GM12878 (cell line): ENCODE data around the gene MLIP. TPM values are rescaled to one million over a fixed set of nuclear protein-coding genes. Genes with fewer than 3 reads are reported as not detected.

Experiments used
- ATAC-seq: fragments of 200-7000 bp; cut with Tn5 transposase; 3 replicates; pipeline ENCODE4 v1.9.1; 2020; ENCODE audit warnings: mild to moderate bottlenecking, moderate library complexity
- BruUV-seq: library from RNA; stranded (reverse); fragments of 400-500 nt; replicated peaks from 2 replicates; lab custom pipeline; 2021; lab: Mats Ljungman, UMichigan
- CTCF ChIA-PET: fragments of 300-600 bp; sonication (Branson Sonifier 250); formaldehyde crosslinking; extraction: SDS; loops from one replicate; lab custom pipeline; 2021; ENCODE audit warnings: inconsistent platforms; lab: Yijun Ruan, JAX
- POLR2A ChIA-PET: fragments of 350-600 bp; formaldehyde crosslinking; extraction: SDS; loops from one replicate; lab custom pipeline; 2021; ENCODE audit warnings: inconsistent platforms; lab: Charles Lee
- RAD21 ChIA-PET: fragments of 300-600 bp; sonication (Branson Sonifier 250); formaldehyde crosslinking; loops from one replicate; lab custom pipeline; 2023; ENCODE audit warnings: antibody characterized with exemption; ENCODE audit not compliant: unreplicated experiment; lab: Charles Lee
- SMC1A ChIA-PET: fragments of 300-600 bp; sonication (Branson Sonifier 250); formaldehyde crosslinking; loops from one replicate; lab custom pipeline; 2023; ENCODE audit not compliant: unreplicated experiment, uncharacterized antibody; lab: Charles Lee
- DNase-seq: peaks from one replicate; pipeline ENCODE4 v3.0.0-alpha.2; 2011; ENCODE audit warnings: low read depth, low spot score
- FAIRE-seq: peaks from 3 replicates; lab custom pipeline; 2011; peaks lifted over from hg19 to GRCh38; lab: Jason Lieb, UNC
- H2AFZ ChIP-seq: 2 replicates; pipeline ENCODE4 v1.6.0; 2011; ENCODE audit warnings: low read depth, low read length, control low read depth; ENCODE audit not compliant: control insufficient read depth
- H3K27ac ChIP-seq: 2 replicates; pipeline ENCODE4 v1.5.1; 2011; ENCODE audit warnings: control low read depth; ENCODE audit not compliant: control insufficient read depth, insufficient read depth
- H3K27me3 ChIP-seq, 2 experiments: replicated peaks in 1 of 2; 2 replicates each; pipeline versions ENCODE4 v1.6.0 to v1.6.1; 2011; ENCODE audit warnings: low read length in 1 of 2; ENCODE audit not compliant: control insufficient read depth in 2 of 2, insufficient read depth in 2 of 2
- H3K36me3 ChIP-seq, 2 experiments: 2 replicates each; pipeline ENCODE4 v1.5.1; 2011; ENCODE audit warnings: low read length in 1 of 2; ENCODE audit not compliant: control insufficient read depth in 2 of 2, insufficient read depth in 2 of 2
- H3K4me1 ChIP-seq: 2 replicates; pipeline ENCODE4 v1.6.1; 2011; ENCODE audit warnings: mild to moderate bottlenecking, low read length, moderate library complexity, mixed read lengths; ENCODE audit not compliant: control insufficient read depth, insufficient read depth
- H3K4me2 ChIP-seq: 2 replicates; pipeline ENCODE4 v1.6.0; 2011; ENCODE audit warnings: control low read depth; ENCODE audit not compliant: control insufficient read depth, insufficient read depth
- H3K4me3 ChIP-seq: fragments of 200-600 bp; sonication (generic); 2 replicates; pipeline ENCODE4 v1.5.1; 2016
- H3K79me2 ChIP-seq: 2 replicates; pipeline ENCODE4 v1.6.0; 2011; ENCODE audit warnings: low read length; ENCODE audit not compliant: control insufficient read depth, insufficient read depth
- H3K9ac ChIP-seq: 2 replicates; pipeline ENCODE4 v1.8.0; 2011; ENCODE audit warnings: low read length, control low read depth, mixed read lengths; ENCODE audit not compliant: control insufficient read depth, insufficient read depth
- H3K9me3 ChIP-seq: replicated peaks from 3 replicates; pipeline ENCODE4 v1.5.1; 2011; ENCODE audit warnings: mild to moderate bottlenecking, low read length; ENCODE audit not compliant: control insufficient read depth, insufficient read depth
- H4K20me1 ChIP-seq: 2 replicates; pipeline ENCODE4 v1.6.0; 2011; ENCODE audit not compliant: control insufficient read depth, insufficient read depth
- CBFB ChIP-seq: IDR thresholded peaks from 2 replicates; pipeline ENCODE4 v1.6.1; 2016; ENCODE audit warnings: antibody characterized with exemption, low read depth
- LARP7 ChIP-seq: fragments of 450-650 bp; IDR thresholded peaks from 2 replicates; pipeline ENCODE4 v1.6.1; 2017; ENCODE audit warnings: mild to moderate bottlenecking
- MYC ChIP-seq: IDR thresholded peaks from 2 replicates; pipeline ENCODE4 v1.6.1; 2011; ENCODE audit warnings: mild to moderate bottlenecking, low read length, moderate library complexity, inconsistent platforms; ENCODE audit not compliant: insufficient read depth, insufficient replicate concordance, insufficient read length, severe bottlenecking
- PAX5 ChIP-seq: IDR thresholded peaks from 2 replicates; pipeline ENCODE4 v1.6.1; 2011; ENCODE audit warnings: low read depth, low read length, borderline replicate concordance
- RAD21 ChIP-seq: IDR thresholded peaks from 2 replicates; pipeline ENCODE4 v1.6.1; 2011; ENCODE audit warnings: mild to moderate bottlenecking, low read depth, low read length, moderate library complexity; ENCODE audit not compliant: insufficient read depth
- RFX5 ChIP-seq: IDR thresholded peaks from 2 replicates; pipeline ENCODE4 v1.6.1; 2011; ENCODE audit warnings: low read depth, low read length, improper control_type of control experiment
- WGBS: methylation state at CpG from one replicate; pipeline ENCODE4 v1.1.6; 2016; ENCODE audit warnings: low lambda C conversion rate; ENCODE audit not compliant: insufficient replicate concordance, insufficient coverage; ENCODE audit errors: missing lambda C conversion rate; 5-methylcytosine and 5-hydroxymethylcytosine counted together
- in situ Hi-C: fragments of 300-500 bp; cut with MboI; formaldehyde crosslinking; loops from 9 replicates; pipeline ENCODE4 v1.14.3; 2018; ENCODE audit warnings: mixed read lengths
- intact Hi-C: fragments of 100-400 bp; cut with micrococcal nuclease; formaldehyde crosslinking; loops from one replicate; pipeline ENCODE4 v1.14.2; 2022; ENCODE audit not compliant: unreplicated experiment
- polyA plus RNA-seq, 11 experiments: library from polyadenylated mRNA; depleted of rRNA in 4 of 11; unstranded in 6 of 11; stranded (reverse) in 5 of 11; fragments of >200 nt; fragmentation: Nextera tagmentation in 4 of 11; fragmentation: Illumina TruSeq in 1 of 11; extraction: Ambion mirVana in 4 of 11; extraction: Trizol in 1 of 11; gene quantifications; 1 replicate in 1 of 11; 2 replicates in 10 of 11; pipeline versions ENCODE4 v1.2.1 to v1.2.3, GENCODE V29; 2011 to 2016; ENCODE audit warnings: inconsistent platforms in 2 of 11, missing spikeins in 2 of 11, low read depth in 1 of 11
- total RNA-seq, 4 experiments: library from RNA; depleted of rRNA in 3 of 4; stranded (reverse); fragments of >200 nt in 3 of 4; fragmentation: Illumina TruSeq in 1 of 4; extraction: Trizol in 1 of 4; gene quantifications; 2 replicates each; pipeline versions ENCODE4 v1.2.1 to v1.2.3, GENCODE V29; 2013 to 2021
- TF ChIP-seq, protein P1 (sequence below): fragments of 450-650 bp; IDR thresholded peaks from 2 replicates; pipeline ENCODE4 v1.6.1; 2017; ENCODE audit warnings: mild to moderate bottlenecking, moderate library complexity
- TF ChIP-seq, protein P2 (sequence below): fragments of 450-650 bp; IDR thresholded peaks from 2 replicates; pipeline ENCODE4 v1.6.1; 2017; ENCODE audit warnings: mild to moderate bottlenecking
- TF ChIP-seq, protein P3 (sequence below): IDR thresholded peaks from 2 replicates; pipeline ENCODE4 v1.6.1; 2012; ENCODE audit warnings: improper control_type of control experiment, low read depth, low read length; ENCODE audit not compliant: insufficient replicate concordance
- TF ChIP-seq, protein P4 (sequence below): IDR thresholded peaks from 2 replicates; pipeline ENCODE4 v1.6.1; 2011; ENCODE audit warnings: low read depth, low read length, improper control_type of control experiment, borderline replicate concordance

MLIP gene
- total and polyA plus RNA-seq, 10 of the 15 experiments (the other 5 are each of a cell fraction or from before 2014, with no cell fraction given): not detected

DNA sequence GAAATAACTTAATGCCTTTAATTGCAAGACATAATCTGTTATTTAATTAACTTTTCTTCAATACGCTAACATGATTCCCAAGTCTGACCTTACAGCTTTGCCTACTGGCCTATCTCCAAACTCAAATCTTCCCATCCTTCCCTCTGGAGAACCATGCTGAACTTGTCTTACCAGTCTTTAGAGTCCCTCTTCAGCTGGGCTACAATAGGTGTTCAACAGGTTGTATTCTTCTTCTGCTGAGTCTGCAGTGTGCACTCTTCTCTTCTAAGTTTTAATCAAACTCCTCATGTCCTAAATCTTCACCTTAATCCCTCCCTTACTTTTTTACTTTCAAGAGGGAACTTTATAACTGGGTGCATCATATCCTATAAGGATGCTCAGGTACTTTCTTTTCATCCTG lies 121.5 kb downstream of the MLIP start (continued):
- TF ChIP-seq, protein P1, sequence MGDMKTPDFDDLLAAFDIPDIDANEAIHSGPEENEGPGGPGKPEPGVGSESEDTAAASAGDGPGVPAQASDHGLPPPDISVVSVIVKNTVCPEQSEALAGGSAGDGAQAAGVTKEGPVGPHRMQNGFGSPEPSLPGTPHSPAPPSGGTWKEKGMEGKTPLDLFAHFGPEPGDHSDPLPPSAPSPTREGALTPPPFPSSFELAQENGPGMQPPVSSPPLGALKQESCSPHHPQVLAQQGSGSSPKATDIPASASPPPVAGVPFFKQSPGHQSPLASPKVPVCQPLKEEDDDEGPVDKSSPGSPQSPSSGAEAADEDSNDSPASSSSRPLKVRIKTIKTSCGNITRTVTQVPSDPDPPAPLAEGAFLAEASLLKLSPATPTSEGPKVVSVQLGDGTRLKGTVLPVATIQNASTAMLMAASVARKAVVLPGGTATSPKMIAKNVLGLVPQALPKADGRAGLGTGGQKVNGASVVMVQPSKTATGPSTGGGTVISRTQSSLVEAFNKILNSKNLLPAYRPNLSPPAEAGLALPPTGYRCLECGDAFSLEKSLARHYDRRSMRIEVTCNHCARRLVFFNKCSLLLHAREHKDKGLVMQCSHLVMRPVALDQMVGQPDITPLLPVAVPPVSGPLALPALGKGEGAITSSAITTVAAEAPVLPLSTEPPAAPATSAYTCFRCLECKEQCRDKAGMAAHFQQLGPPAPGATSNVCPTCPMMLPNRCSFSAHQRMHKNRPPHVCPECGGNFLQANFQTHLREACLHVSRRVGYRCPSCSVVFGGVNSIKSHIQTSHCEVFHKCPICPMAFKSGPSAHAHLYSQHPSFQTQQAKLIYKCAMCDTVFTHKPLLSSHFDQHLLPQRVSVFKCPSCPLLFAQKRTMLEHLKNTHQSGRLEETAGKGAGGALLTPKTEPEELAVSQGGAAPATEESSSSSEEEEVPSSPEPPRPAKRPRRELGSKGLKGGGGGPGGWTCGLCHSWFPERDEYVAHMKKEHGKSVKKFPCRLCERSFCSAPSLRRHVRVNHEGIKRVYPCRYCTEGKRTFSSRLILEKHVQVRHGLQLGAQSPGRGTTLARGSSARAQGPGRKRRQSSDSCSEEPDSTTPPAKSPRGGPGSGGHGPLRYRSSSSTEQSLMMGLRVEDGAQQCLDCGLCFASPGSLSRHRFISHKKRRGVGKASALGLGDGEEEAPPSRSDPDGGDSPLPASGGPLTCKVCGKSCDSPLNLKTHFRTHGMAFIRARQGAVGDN: no peak

DNA sequence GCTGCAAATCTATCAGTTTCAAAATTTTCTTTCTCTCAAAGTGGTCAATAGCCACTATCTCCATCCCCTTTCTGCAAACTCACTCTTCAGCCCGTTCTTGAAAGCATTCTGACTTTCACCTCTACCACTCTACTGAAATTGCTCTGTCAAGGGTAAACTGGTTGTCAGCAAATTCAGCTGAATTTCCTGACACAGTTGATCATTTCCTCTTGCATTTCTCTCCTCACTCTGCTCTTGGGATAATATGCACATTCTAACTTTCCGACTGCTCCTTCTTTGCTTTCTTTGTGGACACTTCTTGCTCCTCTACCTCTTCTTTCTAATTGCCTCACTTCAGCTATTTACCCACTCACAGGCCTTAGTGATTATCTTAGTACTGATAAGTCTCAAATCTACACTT lies 123.3 kb downstream of the MLIP start:
- H3K4me2 ChIP-seq: no peak overlapping the region
- H2AFZ ChIP-seq: no peak overlapping the region
- in situ Hi-C loops (no loop called here), intact Hi-C loops (no loop called here)
- H4K20me1 ChIP-seq: no peaks in the 10 kb centered on the region
- no peak overlapping the region for H3K9ac ChIP-seq
- H3K4me3 ChIP-seq: no peak overlapping the region
- RAD21 ChIA-PET: no interaction called here
- H3K27me3 ChIP-seq: no peaks in the 10 kb centered on the region; a peak in 1 of 4 replicates
- H3K36me3 ChIP-seq: no peaks in the 10 kb centered on the region
- WGBS: 29% methylated on average over 2 of the region's 2 CpGs
- FAIRE-seq (no peak), ATAC-seq (no peak), DNase-seq (no peak)
- H3K4me1 ChIP-seq: no peaks in the 10 kb centered on the region
- no peak overlapping the region for H3K27ac ChIP-seq
- SMC1A ChIA-PET: no interaction called here
- no TSS peak for BruUV-seq
- H3K9me3 ChIP-seq: no peaks in the 10 kb centered on the region
- POLR2A ChIA-PET: no interaction called here
- CTCF ChIA-PET: interaction anchor here (0.9 kb wide), 1 partner anchor 247 kb away, joined by 3 read pairs; no protein-coding TSS in a partner anchor
- H3K79me2 ChIP-seq: no peaks in the 10 kb centered on the region
- TF ChIP-seq, protein P2, sequence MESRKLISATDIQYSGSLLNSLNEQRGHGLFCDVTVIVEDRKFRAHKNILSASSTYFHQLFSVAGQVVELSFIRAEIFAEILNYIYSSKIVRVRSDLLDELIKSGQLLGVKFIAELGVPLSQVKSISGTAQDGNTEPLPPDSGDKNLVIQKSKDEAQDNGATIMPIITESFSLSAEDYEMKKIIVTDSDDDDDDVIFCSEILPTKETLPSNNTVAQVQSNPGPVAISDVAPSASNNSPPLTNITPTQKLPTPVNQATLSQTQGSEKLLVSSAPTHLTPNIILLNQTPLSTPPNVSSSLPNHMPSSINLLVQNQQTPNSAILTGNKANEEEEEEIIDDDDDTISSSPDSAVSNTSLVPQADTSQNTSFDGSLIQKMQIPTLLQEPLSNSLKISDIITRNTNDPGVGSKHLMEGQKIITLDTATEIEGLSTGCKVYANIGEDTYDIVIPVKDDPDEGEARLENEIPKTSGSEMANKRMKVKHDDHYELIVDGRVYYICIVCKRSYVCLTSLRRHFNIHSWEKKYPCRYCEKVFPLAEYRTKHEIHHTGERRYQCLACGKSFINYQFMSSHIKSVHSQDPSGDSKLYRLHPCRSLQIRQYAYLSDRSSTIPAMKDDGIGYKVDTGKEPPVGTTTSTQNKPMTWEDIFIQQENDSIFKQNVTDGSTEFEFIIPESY: no peak
- TF ChIP-seq MYC (no peak), CBFB (no peak), RFX5 (no peak), RAD21 (no peak), LARP7 (no peak), PAX5 (no peak)
- TF ChIP-seq, protein P3, sequence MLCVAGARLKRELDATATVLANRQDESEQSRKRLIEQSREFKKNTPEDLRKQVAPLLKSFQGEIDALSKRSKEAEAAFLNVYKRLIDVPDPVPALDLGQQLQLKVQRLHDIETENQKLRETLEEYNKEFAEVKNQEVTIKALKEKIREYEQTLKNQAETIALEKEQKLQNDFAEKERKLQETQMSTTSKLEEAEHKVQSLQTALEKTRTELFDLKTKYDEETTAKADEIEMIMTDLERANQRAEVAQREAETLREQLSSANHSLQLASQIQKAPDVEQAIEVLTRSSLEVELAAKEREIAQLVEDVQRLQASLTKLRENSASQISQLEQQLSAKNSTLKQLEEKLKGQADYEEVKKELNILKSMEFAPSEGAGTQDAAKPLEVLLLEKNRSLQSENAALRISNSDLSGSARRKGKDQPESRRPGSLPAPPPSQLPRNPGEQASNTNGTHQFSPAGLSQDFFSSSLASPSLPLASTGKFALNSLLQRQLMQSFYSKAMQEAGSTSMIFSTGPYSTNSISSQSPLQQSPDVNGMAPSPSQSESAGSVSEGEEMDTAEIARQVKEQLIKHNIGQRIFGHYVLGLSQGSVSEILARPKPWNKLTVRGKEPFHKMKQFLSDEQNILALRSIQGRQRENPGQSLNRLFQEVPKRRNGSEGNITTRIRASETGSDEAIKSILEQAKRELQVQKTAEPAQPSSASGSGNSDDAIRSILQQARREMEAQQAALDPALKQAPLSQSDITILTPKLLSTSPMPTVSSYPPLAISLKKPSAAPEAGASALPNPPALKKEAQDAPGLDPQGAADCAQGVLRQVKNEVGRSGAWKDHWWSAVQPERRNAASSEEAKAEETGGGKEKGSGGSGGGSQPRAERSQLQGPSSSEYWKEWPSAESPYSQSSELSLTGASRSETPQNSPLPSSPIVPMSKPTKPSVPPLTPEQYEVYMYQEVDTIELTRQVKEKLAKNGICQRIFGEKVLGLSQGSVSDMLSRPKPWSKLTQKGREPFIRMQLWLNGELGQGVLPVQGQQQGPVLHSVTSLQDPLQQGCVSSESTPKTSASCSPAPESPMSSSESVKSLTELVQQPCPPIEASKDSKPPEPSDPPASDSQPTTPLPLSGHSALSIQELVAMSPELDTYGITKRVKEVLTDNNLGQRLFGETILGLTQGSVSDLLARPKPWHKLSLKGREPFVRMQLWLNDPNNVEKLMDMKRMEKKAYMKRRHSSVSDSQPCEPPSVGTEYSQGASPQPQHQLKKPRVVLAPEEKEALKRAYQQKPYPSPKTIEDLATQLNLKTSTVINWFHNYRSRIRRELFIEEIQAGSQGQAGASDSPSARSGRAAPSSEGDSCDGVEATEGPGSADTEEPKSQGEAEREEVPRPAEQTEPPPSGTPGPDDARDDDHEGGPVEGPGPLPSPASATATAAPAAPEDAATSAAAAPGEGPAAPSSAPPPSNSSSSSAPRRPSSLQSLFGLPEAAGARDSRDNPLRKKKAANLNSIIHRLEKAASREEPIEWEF: no peak
- TF ChIP-seq, protein P4, sequence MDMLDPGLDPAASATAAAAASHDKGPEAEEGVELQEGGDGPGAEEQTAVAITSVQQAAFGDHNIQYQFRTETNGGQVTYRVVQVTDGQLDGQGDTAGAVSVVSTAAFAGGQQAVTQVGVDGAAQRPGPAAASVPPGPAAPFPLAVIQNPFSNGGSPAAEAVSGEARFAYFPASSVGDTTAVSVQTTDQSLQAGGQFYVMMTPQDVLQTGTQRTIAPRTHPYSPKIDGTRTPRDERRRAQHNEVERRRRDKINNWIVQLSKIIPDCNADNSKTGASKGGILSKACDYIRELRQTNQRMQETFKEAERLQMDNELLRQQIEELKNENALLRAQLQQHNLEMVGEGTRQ: no peak
